ENCODE results near the gene WNK2. TPM values are rescaled to one million over a fixed set of nuclear protein-coding genes. Genes with fewer than 3 reads are reported as not detected.
"Not testable (repeated sequence)": the region's sequence is repeated elsewhere in the genome, so short reads cannot be mapped to it uniquely, and the experiment has no call there.

The WNK2 gene
- total RNA-seq, 1 donor from 2014 or later = 222 TPM

GRCh38 chr9:93323446-93323954 is 139.6 kb downstream of the WNK2 start:
- ATAC-seq (ENCODE audit: poor library complexity); DNase-seq: not testable (repeated sequence)

GRCh38 chr9:93324191-93324834 is 140.4 kb downstream of the WNK2 start:
- ATAC-seq (ENCODE audit: poor library complexity) (no peak), DNase-seq (no peak)
- intact Hi-C loops (cut with DNase I) = no loop called here

More at GRCh38 chr9:93323446-93323954, 139.6 kb downstream of the WNK2 start:
- intact Hi-C loops (cut with DNase I) = not testable (repeated sequence)

GRCh38 chr9:93325307-93326035 is 141.5 kb downstream of the WNK2 start:
- no peak for ATAC-seq (ENCODE audit: poor library complexity)
- no peak for DNase-seq
- intact Hi-C loops (cut with DNase I) = no loop called here

- intact Hi-C loops (cut with DNase I) = no loop called here
- no peak for DNase-seq
- peak; percentile 20 for ATAC-seq (ENCODE audit: poor library complexity)
Measured at GRCh38 chr9:93326056-93326455, 142.1 kb downstream of the WNK2 start.

- intact Hi-C loops (cut with DNase I) = no loop called here
- DNase-seq (no peak), ATAC-seq (ENCODE audit: poor library complexity) (no peak)
Measured at GRCh38 chr9:93326654-93327053, 142.7 kb downstream of the WNK2 start.

- DNase-seq (no peak), ATAC-seq (ENCODE audit: poor library complexity) (no peak)
- intact Hi-C loops (cut with DNase I) = no loop called here
Measured at GRCh38 chr9:93329629-93330280, 145.8 kb downstream of the WNK2 start.

GRCh38 chr9:93332317-93332716 is 148.4 kb downstream of the WNK2 start:
- intact Hi-C loops (cut with DNase I) = no loop called here
- ATAC-seq (ENCODE audit: poor library complexity) (no peak), DNase-seq (no peak)

- intact Hi-C loops (cut with DNase I) = no loop called here
- no peak for ATAC-seq (ENCODE audit: poor library complexity)
- DNase-seq = no peak
Measured at GRCh38 chr9:93336720-93337119, 152.8 kb downstream of the WNK2 start.

GRCh38 chr9:93338196-93338595 is 154.3 kb downstream of the WNK2 start:
- intact Hi-C loops (cut with DNase I); DNase-seq; ATAC-seq (ENCODE audit: poor library complexity): not testable (repeated sequence)

GRCh38 chr9:93340091-93340490 is 156.2 kb downstream of the WNK2 start:
- ATAC-seq (ENCODE audit: poor library complexity) (no peak), DNase-seq (no peak)
- intact Hi-C loops (cut with DNase I) = no loop called here

- intact Hi-C loops (cut with DNase I); ATAC-seq (ENCODE audit: poor library complexity); DNase-seq: not testable (repeated sequence)
Measured at GRCh38 chr9:93341820-93342219, 157.9 kb downstream of the WNK2 start.

- intact Hi-C loops (cut with DNase I); DNase-seq: not testable (repeated sequence)
- ATAC-seq (ENCODE audit: poor library complexity) = peak; percentile 43
Measured at GRCh38 chr9:93342428-93342827, 158.5 kb downstream of the WNK2 start.

- DNase-seq (no peak), ATAC-seq (ENCODE audit: poor library complexity) (no peak)
- intact Hi-C loops (cut with DNase I) = no loop called here
Measured at GRCh38 chr9:93343663-93344062, 159.7 kb downstream of the WNK2 start.

- intact Hi-C loops (cut with DNase I) = no loop called here
- DNase-seq = no peak
Measured at GRCh38 chr9:93345643-93346230, 161.8 kb downstream of the WNK2 start.

GRCh38 chr9:93346231-93347112 is 162.5 kb downstream of the WNK2 start:
- ATAC-seq (ENCODE audit: poor library complexity) (peak; percentile 84), DNase-seq (no peak)

More at GRCh38 chr9:93345643-93346230, 161.8 kb downstream of the WNK2 start:
- peak; percentile 18 for ATAC-seq (ENCODE audit: poor library complexity)

GRCh38 chr9:93347371-93347975 is 163.5 kb downstream of the WNK2 start:
- not testable (repeated sequence) for DNase-seq

More at GRCh38 chr9:93346231-93347112, 162.5 kb downstream of the WNK2 start:
- intact Hi-C loops (cut with DNase I) = no loop called here

GRCh38 chr9:93353413-93354310 is 169.7 kb downstream of the WNK2 start:
- DNase-seq; intact Hi-C loops (cut with DNase I); ATAC-seq (ENCODE audit: poor library complexity): not testable (repeated sequence)

More at GRCh38 chr9:93347371-93347975, 163.5 kb downstream of the WNK2 start:
- ATAC-seq (ENCODE audit: poor library complexity); intact Hi-C loops (cut with DNase I): not testable (repeated sequence)

Measured in Right ventricle myocardium superior (tissue), 1 donor.